NCI-H2227 (cell line): ENCODE measurements around the gene TANK.
"Not testable (repeated sequence)": the region's sequence is repeated elsewhere in the genome, so short reads cannot be mapped to it uniquely, and the experiment has no call there.

Experiments used
- DNase-seq: peaks from one replicate; lab custom pipeline; 2025; ENCODE audit not compliant: unreplicated experiment; lab: John Stamatoyannopoulos, UW

TANK gene

DNA sequence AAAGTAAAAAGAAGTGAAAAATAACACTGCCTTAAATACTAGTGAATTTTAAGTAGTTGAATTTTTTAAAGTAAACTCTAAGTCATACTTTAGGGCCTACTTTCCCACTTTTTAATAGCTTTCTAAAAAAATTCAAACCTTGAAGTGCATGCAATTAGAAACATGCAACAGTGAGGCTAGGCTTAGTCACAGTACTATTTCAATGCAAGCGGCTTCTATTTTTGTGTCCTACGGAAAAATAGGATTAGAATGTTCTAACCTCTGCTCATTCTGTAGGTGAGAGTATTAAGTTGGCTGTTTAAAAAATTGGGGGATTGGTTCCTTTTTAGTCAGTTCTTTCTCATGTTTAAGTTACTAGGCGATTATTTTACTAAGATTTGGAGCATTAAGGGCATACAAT lies 108.9 kb downstream of the TANK start:
- DNase-seq, result no peak

DNA sequence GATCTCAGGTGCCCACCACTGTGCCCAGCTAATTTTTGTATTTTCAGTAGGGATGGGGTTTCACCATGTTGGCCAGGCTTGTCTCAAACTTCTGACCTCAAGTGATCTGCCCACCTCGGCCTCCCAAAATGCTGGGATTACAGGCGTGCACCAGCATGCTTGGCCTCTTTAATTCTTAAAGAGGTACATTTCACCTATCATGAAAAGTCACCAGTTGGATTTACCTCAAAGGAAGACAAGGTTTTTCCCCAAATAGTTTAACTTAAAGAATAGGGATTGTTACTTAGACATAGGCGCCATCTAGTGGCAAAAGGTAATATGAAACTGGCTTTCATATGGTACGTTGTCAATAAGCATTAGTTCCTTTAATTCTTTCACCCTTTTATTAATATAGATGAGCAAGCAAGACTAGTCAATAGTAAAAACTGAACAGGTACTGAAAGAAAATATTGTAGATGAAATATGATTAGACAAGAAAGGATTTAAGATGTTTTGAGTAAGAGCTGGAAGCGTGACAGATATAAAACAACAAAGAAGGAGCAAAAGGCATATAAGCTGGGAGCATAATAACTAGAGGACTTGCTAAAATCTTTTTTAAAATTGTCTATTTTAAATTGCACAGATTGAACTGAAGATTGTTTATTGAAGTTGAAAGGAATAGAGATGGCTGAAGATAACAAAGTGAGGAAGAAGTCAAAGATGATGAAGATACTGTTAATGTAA lies 113.0 kb downstream of the TANK start:
- peak; percentile 81 for DNase-seq

DNA sequence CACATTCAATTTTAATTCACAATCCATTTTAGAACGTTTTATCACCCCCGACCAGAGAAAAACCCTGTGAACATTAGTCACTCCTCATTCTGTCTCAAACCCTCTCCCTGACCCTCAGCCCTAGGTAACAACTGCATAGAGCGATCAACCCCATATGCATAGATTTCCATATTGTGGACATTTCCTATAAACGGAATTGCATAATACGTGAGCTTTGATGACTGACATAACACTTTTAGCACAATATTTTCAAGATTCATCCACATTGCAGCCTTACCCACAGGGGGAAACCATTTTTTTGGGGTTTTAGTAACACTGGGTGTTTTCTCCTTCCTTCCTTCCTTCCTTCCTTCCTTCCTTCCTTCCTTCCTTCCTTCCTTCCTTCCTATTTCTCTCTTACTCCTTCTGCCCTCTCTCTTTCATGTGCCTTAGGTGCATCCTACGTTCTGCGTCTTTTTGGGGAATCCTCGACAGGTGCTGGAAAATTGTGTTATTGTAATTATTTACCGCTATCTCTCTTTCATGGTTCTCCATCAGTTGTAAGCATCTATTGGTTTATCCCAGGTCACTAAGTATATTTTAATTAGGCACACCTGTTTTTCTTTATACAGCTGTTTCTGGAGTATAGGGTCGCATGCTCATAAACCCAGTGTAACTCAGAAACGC lies 118.5 kb downstream of the TANK start:
- DNase-seq, result not testable (repeated sequence)

DNA sequence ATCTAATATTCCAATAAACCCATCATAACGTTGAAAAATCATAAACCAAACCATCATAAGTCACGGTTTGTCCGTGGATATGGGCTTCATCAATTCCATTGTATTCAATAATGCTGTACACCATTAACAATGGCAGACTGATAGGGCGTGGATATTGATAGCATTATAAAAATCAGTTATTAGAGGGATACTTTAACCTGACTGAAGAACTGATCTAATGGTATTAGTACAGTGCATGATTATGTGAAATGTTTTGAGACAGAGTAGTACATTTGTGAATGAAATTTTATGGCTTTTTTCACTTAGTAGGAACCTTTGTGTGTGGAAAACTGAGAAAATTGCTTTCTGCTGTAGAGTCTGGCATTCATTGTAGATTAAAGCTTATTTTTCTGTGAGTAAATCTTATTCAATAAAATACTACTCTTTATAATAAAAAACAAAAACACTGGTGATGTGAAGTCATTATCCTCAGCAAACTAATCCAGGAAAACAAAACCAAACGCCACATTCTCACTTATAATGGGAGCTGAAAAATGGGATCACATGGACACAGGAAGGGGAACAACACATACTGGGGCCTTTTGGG lies 119.1 kb downstream of the TANK start:
- not testable (repeated sequence) for DNase-seq

GRCh38 chr2:161280906-161281323 lies 120.7 kb downstream of the TANK start:
- DNase-seq, result not testable (repeated sequence)

GRCh38 chr2:161281615-161282310 lies 121.5 kb downstream of the TANK start:
- not testable (repeated sequence) for DNase-seq

GRCh38 chr2:161282311-161282644 lies 122.0 kb downstream of the TANK start:
- not testable (repeated sequence) for DNase-seq

DNA sequence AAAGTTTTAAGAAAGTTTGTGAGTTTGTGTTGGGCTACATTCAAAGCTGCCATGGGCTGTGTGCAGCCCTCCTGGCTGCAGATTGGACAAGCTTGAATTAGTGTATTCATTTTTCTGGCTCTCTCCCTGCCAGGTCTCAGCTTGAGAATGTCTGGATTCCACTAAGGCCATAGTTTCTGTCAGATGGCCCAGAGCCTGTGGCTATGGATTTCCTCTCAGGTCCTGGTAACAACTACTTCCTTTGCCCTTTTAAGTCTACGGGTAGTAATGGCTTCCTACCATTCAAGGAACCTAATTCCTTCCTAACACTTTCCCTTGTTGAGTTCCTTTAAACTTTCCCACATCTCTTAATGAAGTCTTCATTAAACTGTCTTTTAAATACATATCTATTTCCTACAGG lies 123.7 kb downstream of the TANK start:
- DNase-seq, result no peak
